Measurements from ENCODE around the gene GNAS-AS1.

- no peak for TF ChIP-seq CTCF (IDR thresholded peaks at IDR 0.05)
- TF ChIP-seq POLR2A (IDR thresholded peaks at IDR 0.05): no peak
These were observed 27.7 kb upstream of the GNAS-AS1 start for GRCh38 chr20:58878399-58878798.
